Small intestine (tissue), 7 donors: ENCODE results near the gene C1QTNF1. TPM values are rescaled to one million over a fixed set of nuclear protein-coding genes. Genes with fewer than 3 reads are reported as not detected.
"Not testable (repeated sequence)": the region's sequence is repeated elsewhere in the genome, so short reads cannot be mapped to it uniquely, and the experiment has no call there.

Experiments
- DNase-seq, 2 donors: peaks; one replicate each; pipeline versions ENCODE4 v3.0.0 to v3.0.0-alpha.2; 2013
- FAIRE-seq: peaks from 2 replicates; lab custom pipeline; 2012; peaks lifted over from hg19 to GRCh38; lab: Jason Lieb, UNC
- H3K27ac ChIP-seq, 3 donors: one replicate each; pipeline ENCODE4 v1.5.1; 2013; ENCODE audit warnings: low read length in 2 of 3, mild to moderate bottlenecking in 2 of 3, control low read depth in 1 of 3, inconsistent platforms in 1 of 3, low read depth in 1 of 3, moderate library complexity in 1 of 3
- H3K27me3 ChIP-seq, 3 donors: one replicate each; pipeline ENCODE4 v1.6.1; 2013; ENCODE audit warnings: low read length in 3 of 3, inconsistent platforms in 1 of 3; ENCODE audit not compliant: control insufficient read depth in 3 of 3, insufficient read depth in 3 of 3
- H3K36me3 ChIP-seq, 3 donors: one replicate each; pipeline ENCODE4 v1.6.1; 2013; ENCODE audit warnings: low read length in 3 of 3, inconsistent platforms in 1 of 3, low read depth in 1 of 3, mild to moderate bottlenecking in 1 of 3, moderate library complexity in 1 of 3; ENCODE audit not compliant: control insufficient read depth in 3 of 3, insufficient read depth in 2 of 3
- H3K4me1 ChIP-seq, 3 donors: one replicate each; pipeline ENCODE4 v1.6.1; 2013; ENCODE audit warnings: low read length in 2 of 3, inconsistent platforms in 1 of 3, low read depth in 1 of 3, mild to moderate bottlenecking in 1 of 3, moderate library complexity in 1 of 3; ENCODE audit not compliant: control insufficient read depth in 3 of 3, insufficient read depth in 2 of 3
- H3K4me3 ChIP-seq, 3 donors: one replicate each; pipeline ENCODE4 v1.5.1; 2013; ENCODE audit warnings: low read length in 3 of 3, control low read depth in 1 of 3, inconsistent platforms in 1 of 3, low read depth in 1 of 3, mild to moderate bottlenecking in 1 of 3, moderate library complexity in 1 of 3
- H3K9me3 ChIP-seq, 2 donors: one replicate each; pipeline ENCODE4 v1.6.1; 2013; ENCODE audit warnings: low read depth in 1 of 2, low read length in 1 of 2; ENCODE audit not compliant: control insufficient read depth in 2 of 2, insufficient read depth in 1 of 2
- WGBS, 3 donors: extraction: QIAGEN DNeasy Blood & Tissue Kit; methylation state at CpG; one replicate each; pipeline ENCODE4 v1.1.7; 2013; 5-methylcytosine and 5-hydroxymethylcytosine counted together
- polyA plus RNA-seq, 4 donors: library from polyadenylated mRNA; stranded (reverse) in 3 of 4; unstranded in 1 of 4; fragments of 200-250 nt in 3 of 4; fragments of 120-200 nt in 1 of 4; gene quantifications; one replicate each; pipeline versions ENCODE4 v1.2.1 to v1.2.3, GENCODE V29; 2013
- donor health status: healthy with polysubstance abuse.
- donor health status: control.
- donor health status: control.
- donor health status: Bipolar disorder and iron deficiency.
- donor health status: healthy.

C1QTNF1 gene
- polyA plus RNA-seq, 4 donors = 0.67 to 57.4 (median 2.8) TPM

GRCh38 chr17:79073016-79073705, 49.2 kb downstream of the C1QTNF1 start:
- no peaks in the 10 kb centered on the region for H3K9me3 ChIP-seq
- H3K4me1 ChIP-seq = peaks cover 0 to 29% (median 7%) of the 10 kb centered on the region in 3 donors
- no peak overlapping the region for H3K4me3 ChIP-seq
- WGBS, 3 donors = 34 to 68% (median 49%) methylated on average over 8 of the region's 8 CpGs
- no peak for FAIRE-seq
- DNase-seq = no peak
- no peaks in the 10 kb centered on the region for H3K27me3 ChIP-seq
- H3K36me3 ChIP-seq = peaks cover 0 to 8% (median 4%) of the 10 kb centered on the region in 3 donors
- H3K27ac ChIP-seq = peak overlapping the region; percentile 33 to 77 (median 74)

DNA sequence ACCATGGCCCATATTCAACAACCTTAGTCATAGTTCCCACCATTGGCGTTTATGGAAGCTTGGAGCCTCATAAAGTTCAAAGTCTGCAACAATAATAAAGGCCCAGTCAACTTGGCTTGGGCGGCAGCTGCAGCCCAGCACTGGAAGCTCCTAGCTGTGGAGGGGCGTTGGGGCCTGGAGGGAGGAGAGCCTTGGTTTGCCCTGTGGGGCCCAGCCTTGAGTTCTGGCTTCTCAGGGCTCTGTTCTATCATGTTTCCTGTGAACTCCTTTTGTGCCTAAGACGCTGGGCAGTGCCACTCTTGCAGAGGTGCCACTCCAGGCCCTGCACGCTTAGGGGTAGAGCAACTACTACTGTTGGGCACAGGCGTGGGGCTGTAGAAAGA, 49.7 kb downstream of the C1QTNF1 start:
- FAIRE-seq = no peak
- H3K4me3 ChIP-seq = no peak overlapping the region
- peaks cover 0 to 13% (median 4%) of the 10 kb centered on the region in 3 donors for H3K36me3 ChIP-seq
- peak overlapping the region; percentile 60 to 77 (median 74) for H3K27ac ChIP-seq
- peak; percentile 91 to 93 for DNase-seq
- no peaks in the 10 kb centered on the region for H3K9me3 ChIP-seq
- no peaks in the 10 kb centered on the region for H3K27me3 ChIP-seq
- peaks cover 0 to 29% (median 7%) of the 10 kb centered on the region in 3 donors for H3K4me1 ChIP-seq
- WGBS, 3 donors = 24 to 78% (median 40%) methylated on average over 6 of the region's 6 CpGs

- not testable (repeated sequence) for H3K27me3 ChIP-seq, DNase-seq, H3K9me3 ChIP-seq, FAIRE-seq
- H3K27ac ChIP-seq = peak overlapping the region; percentile 60 to 77 (median 74)
- 12 to 61% (median 35%) methylated on average over 21 to 22 of the region's 22 CpGs for WGBS, 3 donors
- H3K4me3 ChIP-seq = peak overlapping the region in 1 of 3 donors; percentile 17
- peaks cover 0 to 18% (median 4%) of the 10 kb centered on the region in 3 donors for H3K36me3 ChIP-seq
- H3K4me1 ChIP-seq = peaks cover 0 to 29% (median 7%) of the 10 kb centered on the region in 3 donors
Observed at GRCh38 chr17:79074121-79074648, 50.2 kb downstream of the C1QTNF1 start.

GRCh38 chr17:79074649-79075445, 50.9 kb downstream of the C1QTNF1 start, which contains the start of gene ENGASE:
Gene ENGASE, plus strand, starts transcription at chr17:79074824. Its CDS starts 121 bp downstream, at chr17:79074945.
- peak; percentile 97 to 98 for DNase-seq
- H3K4me3 ChIP-seq = peak within 1 kb of the TSS; percentile 68 to 82 (median 72)
- H3K27ac ChIP-seq = peak within 1 kb of the TSS; percentile 76 to 82 (median 77)
- H3K4me1 ChIP-seq = peaks cover 0 to 29% (median 7%) of the 10 kb centered on the region in 3 donors
- no peaks in the 10 kb centered on the region for H3K9me3 ChIP-seq
- 1% methylated on average over 65 to 106 of the region's 106 CpGs for WGBS, 3 donors
- H3K27me3 ChIP-seq = no peaks in the 10 kb centered on the region
- no peak for FAIRE-seq
- peaks cover 0 to 24% (median 8%) of the 10 kb centered on the region in 3 donors for H3K36me3 ChIP-seq

GRCh38 chr17:79075446-79075750, 51.4 kb downstream of the C1QTNF1 start:
- Histone ChIP-seq H3K27ac (peak overlapping the region; percentile 44 to 82 (median 76)), H3K9me3 (no peaks in the 10 kb centered on the region), H3K36me3 (peaks cover 3 to 30% (median 11%) of the 10 kb centered on the region in 3 donors), H3K4me3 (peak overlapping the region; percentile 68 to 82 (median 72)), H3K4me1 (peaks cover 0 to 29% (median 7%) of the 10 kb centered on the region in 3 donors), H3K27me3 (no peaks in the 10 kb centered on the region)
- FAIRE-seq = no peak
- peak in 1 of 2 donors; percentile 28 for DNase-seq
- 1 to 5% (median 4%) methylated on average over 6 of the region's 6 CpGs for WGBS, 3 donors

- WGBS, 3 donors = 46 to 79% (median 59%) methylated on average over 9 of the region's 9 CpGs
- Histone ChIP-seq H3K4me1 (peaks cover 0 to 29% (median 7%) of the 10 kb centered on the region in 3 donors), H3K36me3 (peaks cover 5 to 35% (median 13%) of the 10 kb centered on the region in 3 donors), H3K9me3 (no peaks in the 10 kb centered on the region), H3K4me3 (peak overlapping the region in 2 of 3 donors; percentile 68 to 82), H3K27me3 (no peaks in the 10 kb centered on the region), H3K27ac (peak overlapping the region in 1 of 3 donors; percentile 76)
- FAIRE-seq (no peak), DNase-seq (no peak)
Observed at GRCh38 chr17:79075861-79076406, 52.0 kb downstream of the C1QTNF1 start.

DNA sequence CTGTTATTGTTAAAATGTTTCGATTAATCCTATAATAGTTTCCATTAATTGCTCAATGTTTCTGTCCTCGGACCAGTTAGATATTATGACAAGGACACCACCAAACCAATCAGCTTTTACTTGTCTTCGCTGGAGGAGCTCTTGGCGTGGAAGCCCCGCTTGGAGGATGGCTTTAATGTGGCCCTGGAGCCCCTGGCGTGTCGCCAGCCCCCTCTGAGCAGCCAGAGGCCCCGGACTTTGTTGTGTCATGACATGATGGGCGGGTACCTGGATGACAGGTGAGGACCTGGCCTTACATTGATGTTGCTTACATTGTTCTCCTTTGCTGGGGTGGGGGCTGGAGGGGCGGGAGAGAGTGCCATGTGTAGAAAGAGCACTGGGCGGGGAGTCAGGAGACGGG, 53.6 kb downstream of the C1QTNF1 start:
- WGBS, 3 donors = 34 to 81% (median 51%) methylated on average over 12 of the region's 12 CpGs
- FAIRE-seq (no peak), DNase-seq (no peak)
- Histone ChIP-seq H3K27me3 (no peaks in the 10 kb centered on the region), H3K27ac (no peak overlapping the region), H3K4me1 (peaks cover 0 to 24% (median 7%) of the 10 kb centered on the region in 3 donors), H3K4me3 (no peak overlapping the region), H3K36me3 (peaks cover 5 to 47% (median 17%) of the 10 kb centered on the region in 3 donors), H3K9me3 (no peaks in the 10 kb centered on the region)
